ENCODE measurements around the gene SIX4.

DNA sequence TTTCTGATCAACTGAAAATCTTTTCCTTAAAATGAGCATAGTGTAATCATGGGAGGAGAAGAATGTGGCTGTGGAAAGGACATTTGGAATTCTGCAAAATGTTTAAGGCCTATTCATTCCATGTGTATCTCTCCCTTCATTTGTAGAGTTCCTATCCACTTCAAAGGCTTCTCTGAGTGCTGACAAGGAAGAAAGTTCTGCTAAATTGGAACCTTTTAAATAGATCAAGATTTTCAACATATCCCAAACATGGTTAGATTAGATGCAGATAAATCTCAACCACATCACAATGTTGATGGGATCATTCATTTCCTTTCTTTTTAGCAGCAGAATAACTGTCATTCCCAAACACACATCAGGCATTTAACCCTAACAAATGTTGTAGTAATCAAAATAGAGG, 46.5 kb downstream of the SIX4 start:
- TF ChIP-seq POLR2AphosphoS5 (IDR thresholded peaks at IDR 0.05; ENCODE audit: low read depth, low read length) (no peak), SIN3A (IDR thresholded peaks at IDR 0.05; ENCODE audit: borderline replicate concordance, insufficient read depth, low read depth, low read length) (no peak)
- TF ChIP-seq, protein P1, sequence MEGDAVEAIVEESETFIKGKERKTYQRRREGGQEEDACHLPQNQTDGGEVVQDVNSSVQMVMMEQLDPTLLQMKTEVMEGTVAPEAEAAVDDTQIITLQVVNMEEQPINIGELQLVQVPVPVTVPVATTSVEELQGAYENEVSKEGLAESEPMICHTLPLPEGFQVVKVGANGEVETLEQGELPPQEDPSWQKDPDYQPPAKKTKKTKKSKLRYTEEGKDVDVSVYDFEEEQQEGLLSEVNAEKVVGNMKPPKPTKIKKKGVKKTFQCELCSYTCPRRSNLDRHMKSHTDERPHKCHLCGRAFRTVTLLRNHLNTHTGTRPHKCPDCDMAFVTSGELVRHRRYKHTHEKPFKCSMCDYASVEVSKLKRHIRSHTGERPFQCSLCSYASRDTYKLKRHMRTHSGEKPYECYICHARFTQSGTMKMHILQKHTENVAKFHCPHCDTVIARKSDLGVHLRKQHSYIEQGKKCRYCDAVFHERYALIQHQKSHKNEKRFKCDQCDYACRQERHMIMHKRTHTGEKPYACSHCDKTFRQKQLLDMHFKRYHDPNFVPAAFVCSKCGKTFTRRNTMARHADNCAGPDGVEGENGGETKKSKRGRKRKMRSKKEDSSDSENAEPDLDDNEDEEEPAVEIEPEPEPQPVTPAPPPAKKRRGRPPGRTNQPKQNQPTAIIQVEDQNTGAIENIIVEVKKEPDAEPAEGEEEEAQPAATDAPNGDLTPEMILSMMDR (IDR thresholded peaks at IDR 0.05): no peak

Measured in Panc1 (cell line).